HCT116 (cell line): ENCODE results near the gene INPP5D.

Source experiments
- CTCF ChIP-seq, 3 experiments: fragments of 200-600 bp in 1 of 3; sonication (generic) in 1 of 3; IDR thresholded peaks in 2 of 3; conservative IDR thresholded peaks in 1 of 3; 2 replicates each; pipeline ENCODE4 v1.5.1; 2012 to 2017; ENCODE audit warnings: low read depth in 2 of 3, low read length in 2 of 3, antibody characterized with exemption in 1 of 3, borderline replicate concordance in 1 of 3, control low read depth in 1 of 3, mild to moderate bottlenecking in 1 of 3, mixed read lengths in 1 of 3, mixed run types in 1 of 3, moderate library complexity in 1 of 3; ENCODE audit not compliant: insufficient read depth in 1 of 3
- ELF1 ChIP-seq: IDR thresholded peaks from 2 replicates; pipeline ENCODE4 v1.6.1; 2012; ENCODE audit warnings: low read depth, borderline replicate concordance
- EZH2 ChIP-seq: fragments of 200-600 bp; sonication (generic); IDR thresholded peaks from 2 replicates; pipeline ENCODE4 v1.6.1; 2017; ENCODE audit warnings: antibody characterized with exemption, mixed run types
- POLR2A ChIP-seq: IDR thresholded peaks from 2 replicates; pipeline ENCODE4 v1.7.0; 2011; ENCODE audit warnings: borderline replicate concordance; ENCODE audit not compliant: insufficient read depth, insufficient read length; ENCODE audit errors: extremely low read depth
- POLR2AphosphoS5 ChIP-seq: IDR thresholded peaks from 2 replicates; pipeline ENCODE4 v1.6.1; 2011; ENCODE audit warnings: mild to moderate bottlenecking, low read depth, low read length, moderate library complexity
- RAD21 ChIP-seq: IDR thresholded peaks from 2 replicates; pipeline ENCODE4 v1.6.1; 2012; ENCODE audit warnings: low read depth, mild to moderate bottlenecking
- SIN3A ChIP-seq: IDR thresholded peaks from 2 replicates; pipeline ENCODE4 v1.6.1; 2012; ENCODE audit warnings: low read depth
- TCF7L2 ChIP-seq: IDR thresholded peaks from 2 replicates; pipeline ENCODE4 v1.7.0; 2011; ENCODE audit warnings: borderline replicate concordance, inconsistent platforms; ENCODE audit not compliant: insufficient read depth, insufficient read length; ENCODE audit errors: extremely low read depth
- YY1 ChIP-seq: IDR thresholded peaks from 2 replicates; pipeline ENCODE4 v1.6.1; 2011; ENCODE audit warnings: low read length, low read depth, moderate library complexity, mild to moderate bottlenecking; ENCODE audit not compliant: insufficient replicate concordance; ENCODE audit errors: extremely low read depth
- ZNF274 ChIP-seq: fragments of 200-500 bp; sonication (Bioruptor generic); IDR thresholded peaks from 2 replicates; pipeline ENCODE4 v1.6.1; 2014; ENCODE audit warnings: mild to moderate bottlenecking, low read depth, low read length, inconsistent platforms
- TF ChIP-seq, protein P1 (sequence below): IDR thresholded peaks from 2 replicates; pipeline ENCODE4 v1.6.1; 2012
- TF ChIP-seq, protein P2 (sequence below): IDR thresholded peaks from 2 replicates; pipeline ENCODE4 v1.6.1; 2012; ENCODE audit warnings: low read depth

DNA sequence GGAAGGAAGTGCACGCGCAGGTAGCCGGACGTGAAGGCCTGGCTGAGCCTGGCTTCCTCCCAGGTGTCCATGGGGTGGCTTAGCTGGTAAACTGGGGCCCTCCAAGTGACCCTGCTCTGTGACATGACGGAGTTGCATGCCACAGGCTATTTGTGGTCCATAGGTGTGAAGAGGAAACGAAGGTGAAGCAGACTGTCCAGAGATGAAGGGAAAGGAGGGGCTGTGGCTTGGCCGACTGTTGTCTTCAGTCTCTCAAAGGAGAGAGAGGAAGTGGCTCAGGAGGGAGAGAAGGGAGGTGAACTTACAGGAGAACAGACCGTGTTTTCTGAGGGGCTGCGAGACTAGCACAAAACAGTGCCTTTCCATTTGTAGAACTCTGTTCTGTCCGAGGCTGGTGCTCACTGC, 19.3 kb downstream of the INPP5D start:
- TF ChIP-seq CTCF (IDR thresholded peaks at IDR 0.05 in 2 of 3, conservative IDR thresholded peaks at IDR 0.05 in 1 of 3; ENCODE audit: borderline replicate concordance in 1 of 3, insufficient read depth in 1 of 3, low read depth in 2 of 3, low read length in 2 of 3) (no peak), POLR2A (no peak), YY1 (no peak), RAD21 (no peak), POLR2AphosphoS5 (no peak), ZNF274 (no peak), ELF1 (no peak), SIN3A (no peak), EZH2 (no peak), TCF7L2 (no peak)
- TF ChIP-seq, protein P1, sequence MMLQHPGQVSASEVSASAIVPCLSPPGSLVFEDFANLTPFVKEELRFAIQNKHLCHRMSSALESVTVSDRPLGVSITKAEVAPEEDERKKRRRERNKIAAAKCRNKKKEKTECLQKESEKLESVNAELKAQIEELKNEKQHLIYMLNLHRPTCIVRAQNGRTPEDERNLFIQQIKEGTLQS: no peak
- TF ChIP-seq, protein P2, sequence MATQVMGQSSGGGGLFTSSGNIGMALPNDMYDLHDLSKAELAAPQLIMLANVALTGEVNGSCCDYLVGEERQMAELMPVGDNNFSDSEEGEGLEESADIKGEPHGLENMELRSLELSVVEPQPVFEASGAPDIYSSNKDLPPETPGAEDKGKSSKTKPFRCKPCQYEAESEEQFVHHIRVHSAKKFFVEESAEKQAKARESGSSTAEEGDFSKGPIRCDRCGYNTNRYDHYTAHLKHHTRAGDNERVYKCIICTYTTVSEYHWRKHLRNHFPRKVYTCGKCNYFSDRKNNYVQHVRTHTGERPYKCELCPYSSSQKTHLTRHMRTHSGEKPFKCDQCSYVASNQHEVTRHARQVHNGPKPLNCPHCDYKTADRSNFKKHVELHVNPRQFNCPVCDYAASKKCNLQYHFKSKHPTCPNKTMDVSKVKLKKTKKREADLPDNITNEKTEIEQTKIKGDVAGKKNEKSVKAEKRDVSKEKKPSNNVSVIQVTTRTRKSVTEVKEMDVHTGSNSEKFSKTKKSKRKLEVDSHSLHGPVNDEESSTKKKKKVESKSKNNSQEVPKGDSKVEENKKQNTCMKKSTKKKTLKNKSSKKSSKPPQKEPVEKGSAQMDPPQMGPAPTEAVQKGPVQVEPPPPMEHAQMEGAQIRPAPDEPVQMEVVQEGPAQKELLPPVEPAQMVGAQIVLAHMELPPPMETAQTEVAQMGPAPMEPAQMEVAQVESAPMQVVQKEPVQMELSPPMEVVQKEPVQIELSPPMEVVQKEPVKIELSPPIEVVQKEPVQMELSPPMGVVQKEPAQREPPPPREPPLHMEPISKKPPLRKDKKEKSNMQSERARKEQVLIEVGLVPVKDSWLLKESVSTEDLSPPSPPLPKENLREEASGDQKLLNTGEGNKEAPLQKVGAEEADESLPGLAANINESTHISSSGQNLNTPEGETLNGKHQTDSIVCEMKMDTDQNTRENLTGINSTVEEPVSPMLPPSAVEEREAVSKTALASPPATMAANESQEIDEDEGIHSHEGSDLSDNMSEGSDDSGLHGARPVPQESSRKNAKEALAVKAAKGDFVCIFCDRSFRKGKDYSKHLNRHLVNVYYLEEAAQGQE: no peak
